ENCODE data around the gene CALHM3. TPM values are rescaled to one million over a fixed set of nuclear protein-coding genes. Genes with fewer than 3 reads are reported as not detected.
A peak's percentile ranks its signal among the peaks of the same experiment; 100 is the strongest.

Gene CALHM3
- total and polyA plus RNA-seq, 2 of the 13 experiments (the other 11 are each of a cell fraction or from before 2014, with no cell fraction given): not detected

GRCh38 chr10:103512591-103513379 lies 33.7 kb upstream of the CALHM3 start:
- no peaks in the 10 kb centered on the region for H3K9me3 ChIP-seq (ENCODE audit: low read length)
- in situ Hi-C loops (cut with HindIII; ENCODE audit: extremely low pct_ligation_motif_present, low pct_unique_long_range_greater_than_20kb): loop anchor here (5.0 kb wide), 1 partner anchor 65 kb away; no protein-coding TSS in a partner anchor
- no TSS peak for BruUV-seq (replicated peaks)
- WGBS (ENCODE audit: low lambda C conversion rate): 2% methylated on average over 11 of the region's 13 CpGs
- no peak for FAIRE-seq
- H2AFZ ChIP-seq (ENCODE audit: low read length): no peak overlapping the region
- H3K4me2 ChIP-seq (ENCODE audit: low read depth, low read length): peak overlapping the region; percentile 75
- POLR2A ChIA-PET: interaction anchor here (1.5 kb wide), 1 partner anchor 30 kb away, joined by 3 read pairs; no protein-coding TSS in a partner anchor
- peak; percentile 80 for ATAC-seq
- no peak overlapping the region for H3K27ac ChIP-seq (ENCODE audit: extremely low read length, insufficient read depth, low read length)
- peak; percentile 56 for DNase-seq (ENCODE audit: low spot score)
- H3K27me3 ChIP-seq (ENCODE audit: control insufficient read depth in 1 of 2, insufficient read depth in 2 of 2, low read length in 2 of 2): peaks cover 0 to 32% of the 10 kb centered on the region in 2 experiments; a peak in 3 of 5 replicates
- H3K4me3 ChIP-seq (replicated peaks in 1 of 3; ENCODE audit: insufficient read depth in 1 of 3, low read depth in 2 of 3, low read length in 3 of 3): peak overlapping the region; percentile 13 to 51 (median 24); a peak in 4 of 6 replicates
- H3K4me1 ChIP-seq (ENCODE audit: insufficient read depth, low read length): peaks cover 47% of the 10 kb centered on the region
- no peak overlapping the region for H3K9ac ChIP-seq (ENCODE audit: insufficient read depth, low read depth, low read length)
- no peaks in the 10 kb centered on the region for H3K79me2 ChIP-seq (ENCODE audit: insufficient read depth, low read length)
- CTCF ChIA-PET (ENCODE audit: low intra/inter-chr PET ratio, low total read pairs): no interaction called here
- H4K20me1 ChIP-seq (ENCODE audit: insufficient read depth, low read length): no peaks in the 10 kb centered on the region
- intact Hi-C loops (cut with micrococcal nuclease; ENCODE audit: unreplicated experiment): loop anchor here (5.0 kb wide), 1 partner anchor 65 kb away; no protein-coding TSS in a partner anchor
- H3K36me3 ChIP-seq (replicated peaks in 1 of 2; ENCODE audit: control insufficient read depth in 1 of 2, insufficient read depth in 2 of 2, low read length in 2 of 2): no peaks in the 10 kb centered on the region
- TF ChIP-seq MXD4 (CRISPR knock-in tag; IDR thresholded peaks at IDR 0.05) (0 out of 2 replicates have a peak, but pooled peaks have one; percentile 27), ZNF513 (CRISPR knock-in tag; conservative IDR thresholded peaks at IDR 0.05) (no peak), PITX1 (CRISPR knock-in tag; IDR thresholded peaks at IDR 0.05) (peak; percentile 53; the same call in 1 of the 2 replicates), MLXIP (CRISPR knock-in tag; IDR thresholded peaks at IDR 0.05; ENCODE audit: borderline replicate concordance) (no peak), ZBTB33 (CRISPR knock-in tag; IDR thresholded peaks at IDR 0.05) (no peak), LBX2 (CRISPR knock-in tag; IDR thresholded peaks at IDR 0.05; ENCODE audit: borderline replicate concordance) (no peak), ZNF883 (CRISPR knock-in tag; IDR thresholded peaks at IDR 0.05; ENCODE audit: not compliant biosample characterization) (no peak), ZNF276 (CRISPR knock-in tag; IDR thresholded peaks at IDR 0.05; ENCODE audit: low read depth) (no peak), MAX (IDR thresholded peaks at IDR 0.05) (peak; percentile 18; the same call in 1 of the 2 replicates), HNF4G (IDR thresholded peaks at IDR 0.05; ENCODE audit: borderline replicate concordance, low read depth, low read length) (no peak), HNF4G (CRISPR knock-in tag; IDR thresholded peaks at IDR 0.05; ENCODE audit: borderline replicate concordance, low read depth) (no peak)
